Spleen (tissue), 11 donors: Measurements from ENCODE around the gene ZBTB7C. TPM values are rescaled to one million over a fixed set of nuclear protein-coding genes. Genes with fewer than 3 reads are reported as not detected.

Source experiments
- DNase-seq: peaks from one replicate; pipeline ENCODE4 v3.0.0-alpha.2; 2020
- H3K27ac ChIP-seq, 8 donors: fragments of 200-600 bp; sonication (generic) in 7 of 8; 1 replicate in 4 of 8; 2 replicates in 4 of 8; pipeline versions ENCODE4 v1.5.0 to v1.8.0; 2016 to 2021; ENCODE audit warnings: inconsistent platforms in 4 of 8, mild to moderate bottlenecking in 4 of 8, moderate library complexity in 1 of 8
- H3K27me3 ChIP-seq, 7 donors: fragments of 200-600 bp; sonication (generic) in 6 of 7; replicated peaks in 1 of 7; 1 replicate in 4 of 7; 2 replicates in 3 of 7; pipeline versions ENCODE4 v1.5.0 to v1.8.0; 2016 to 2021; ENCODE audit warnings: inconsistent platforms in 3 of 7, mild to moderate bottlenecking in 1 of 7
- H3K36me3 ChIP-seq, 6 donors: fragments of 200-600 bp; sonication (generic) in 5 of 6; 1 replicate in 4 of 6; 2 replicates in 2 of 6; pipeline versions ENCODE4 v1.5.0 to v1.8.0; 2016 to 2021; ENCODE audit warnings: inconsistent platforms in 2 of 6
- H3K4me1 ChIP-seq, 6 donors: fragments of 200-600 bp; sonication (generic) in 5 of 6; 1 replicate in 3 of 6; 2 replicates in 3 of 6; pipeline versions ENCODE4 v1.5.0 to v1.8.0; 2016 to 2021; ENCODE audit warnings: inconsistent platforms in 3 of 6
- H3K4me3 ChIP-seq, 8 donors: fragments of 200-600 bp; sonication (generic) in 7 of 8; 1 replicate in 4 of 8; 2 replicates in 4 of 8; pipeline versions ENCODE4 v1.5.0 to v1.8.0; 2016 to 2021; ENCODE audit warnings: inconsistent platforms in 4 of 8, mild to moderate bottlenecking in 4 of 8, moderate library complexity in 2 of 8
- H3K9me3 ChIP-seq, 8 donors: fragments of 200-600 bp; sonication (generic) in 7 of 8; 1 replicate in 4 of 8; 2 replicates in 4 of 8; pipeline versions ENCODE4 v1.5.0 to v1.8.0; 2016 to 2021; ENCODE audit warnings: inconsistent platforms in 4 of 8
- CTCF ChIP-seq, 11 experiments: fragments of 200-600 bp in 7 of 11; fragments of 450-650 bp in 4 of 11; sonication (generic) in 4 of 11; IDR thresholded peaks in 8 of 11; conservative IDR thresholded peaks in 3 of 11; 1 replicate in 7 of 11; 2 replicates in 4 of 11; pipeline versions ENCODE4 v1.4.0 to v1.8.0; 2016 to 2021; ENCODE audit warnings: antibody characterized with exemption in 11 of 11, inconsistent platforms in 4 of 11, mild to moderate bottlenecking in 1 of 11
- POLR2A ChIP-seq, 3 donors: fragments of 450-650 bp; IDR thresholded peaks; one replicate each; pipeline ENCODE4 v1.5.1; 2017; ENCODE audit warnings: antibody characterized with exemption in 3 of 3, mild to moderate bottlenecking in 1 of 3
- POLR2AphosphoS5 ChIP-seq, 3 donors: sonication (generic); formaldehyde crosslinking; IDR thresholded peaks; one replicate each; pipeline ENCODE4 v1.5.1; 2017; ENCODE audit warnings: antibody characterized with exemption in 3 of 3
- WGBS, 5 donors: extraction: QIAGEN DNeasy Blood & Tissue Kit in 3 of 5; methylation state at CpG; one replicate each; pipeline versions ENCODE4 v1.1.5 to v1.1.7; 2013 to 2018; 5-methylcytosine and 5-hydroxymethylcytosine counted together
- intact Hi-C: fragments of 100-400 bp; cut with DNase I; formaldehyde crosslinking; loops from one replicate; pipeline ENCODE4 v1.15.0; 2023; ENCODE audit warnings: low total_unique reads
- polyA plus RNA-seq, 3 donors: library from polyadenylated mRNA; stranded (reverse); fragments of 200-250 nt; gene quantifications; one replicate each; pipeline ENCODE4 v1.2.1, GENCODE V29; 2013
- total RNA-seq, 7 donors: library from RNA; depleted of rRNA in 3 of 7; stranded (reverse); fragments of >200 nt in 3 of 7; fragmentation: NEBNext Ultra II Directional in 4 of 7; extraction: Animal tissue kit (Norgen Biotek cat#: 25700) in 4 of 7; gene quantifications; one replicate each; pipeline versions ENCODE4 v1.1.0 to v1.2.1, GENCODE V29; 2016 to 2021
- donor health status: healthy with polysubstance abuse.
- donor health status: DM: no; HTN: no; CAD: no; lungs with moderate emphysema.
- donor health status: DM: no; HTN: no; CAD: no.
- donor health status: Bipolar disorder and iron deficiency.
- donor health status: healthy.
- donor health status: DM: no; HTN: no; CAD: no.
- donor health status: DM: yes; HTN: yes; CAD: no.

ZBTB7C gene
- total and polyA plus RNA-seq, 10 donors, result 1.00 to 64.2 (median 18.8) TPM

- intact Hi-C loops, result no loop called here
- TF ChIP-seq POLR2AphosphoS5 (IDR thresholded peaks at IDR 0.05) (no peak), CTCF (IDR thresholded peaks at IDR 0.05 in 8 of 11, conservative IDR thresholded peaks at IDR 0.05 in 3 of 11) (no peak), POLR2A (IDR thresholded peaks at IDR 0.05) (no peak)
- Histone ChIP-seq H3K9me3 (no peaks in the 10 kb centered on the region), H3K27ac (peak overlapping the region in 7 of 8 donors; percentile 26 to 78 (median 72)), H3K4me1 (peaks cover 2 to 81% (median 40%) of the 10 kb centered on the region in 6 donors), H3K36me3 (no peaks in the 10 kb centered on the region), H3K4me3 (peak overlapping the region; percentile 36 to 70 (median 43)), H3K27me3 (peaks cover 0 to 57% (median 25%) of the 10 kb centered on the region in 7 donors)
- peak; percentile 70 for DNase-seq
- WGBS, 5 donors, result 3 to 11% (median 4%) methylated on average over 8 to 51 of the region's 51 CpGs
Observed at GRCh38 chr18:48136827-48137373, 272.3 kb downstream of the ZBTB7C start.

- peaks cover 0 to 62% (median 25%) of the 10 kb centered on the region in 7 donors for H3K27me3 ChIP-seq
- intact Hi-C loops, result no loop called here
Observed at GRCh38 chr18:48136051-48136826, 272.9 kb downstream of the ZBTB7C start.

GRCh38 chr18:48135436-48135966 is 273.7 kb downstream of the ZBTB7C start:
- H3K4me1 ChIP-seq, result peaks cover 2 to 70% (median 38%) of the 10 kb centered on the region in 6 donors
- no peaks in the 10 kb centered on the region for H3K36me3 ChIP-seq
- no peak for TF ChIP-seq POLR2A (IDR thresholded peaks at IDR 0.05)
- TF ChIP-seq CTCF (IDR thresholded peaks at IDR 0.05 in 8 of 11, conservative IDR thresholded peaks at IDR 0.05 in 3 of 11), result no peak
- TF ChIP-seq POLR2AphosphoS5 (IDR thresholded peaks at IDR 0.05), result no peak
- H3K4me3 ChIP-seq, result peak overlapping the region; percentile 36 to 70 (median 43)
- H3K9me3 ChIP-seq, result no peaks in the 10 kb centered on the region
- peak; percentile 0 for DNase-seq
- H3K27me3 ChIP-seq, result peaks cover 0 to 64% (median 25%) of the 10 kb centered on the region in 7 donors
- 10 to 19% (median 10%) methylated on average over 14 of the region's 14 CpGs for WGBS, 5 donors
- intact Hi-C loops, result no loop called here
- H3K27ac ChIP-seq, result peak overlapping the region in 6 of 8 donors; percentile 69 to 78 (median 73)

More at GRCh38 chr18:48136051-48136826, 272.9 kb downstream of the ZBTB7C start:
- H3K36me3 ChIP-seq, result no peaks in the 10 kb centered on the region
- H3K9me3 ChIP-seq, result no peaks in the 10 kb centered on the region
- H3K27ac ChIP-seq, result peak overlapping the region in 7 of 8 donors; percentile 26 to 78 (median 72)
- TF ChIP-seq POLR2AphosphoS5 (IDR thresholded peaks at IDR 0.05) (peak in 1 of 3 donors; percentile 52), CTCF (IDR thresholded peaks at IDR 0.05 in 8 of 11, conservative IDR thresholded peaks at IDR 0.05 in 3 of 11) (no peak)
- DNase-seq, result peak; percentile 75
- H3K4me3 ChIP-seq, result peak overlapping the region; percentile 36 to 70 (median 43)
- peaks cover 2 to 74% (median 40%) of the 10 kb centered on the region in 6 donors for H3K4me1 ChIP-seq
- 1 to 4% (median 2%) methylated on average over 22 to 65 of the region's 65 CpGs for WGBS, 5 donors

GRCh38 chr18:48134609-48135008 is 274.6 kb downstream of the ZBTB7C start:
- 73 to 88% (median 84%) methylated on average over 4 to 5 of the region's 5 CpGs for WGBS, 5 donors
- H3K27me3 ChIP-seq, result peaks cover 0 to 62% (median 25%) of the 10 kb centered on the region in 7 donors
- intact Hi-C loops, result no loop called here

More at GRCh38 chr18:48134609-48135008, 274.6 kb downstream of the ZBTB7C start:
- H3K4me1 ChIP-seq, result peaks cover 0 to 64% (median 33%) of the 10 kb centered on the region in 6 donors
- H3K27ac ChIP-seq, result no peak overlapping the region
- no peaks in the 10 kb centered on the region for H3K9me3 ChIP-seq
- no peak overlapping the region for H3K4me3 ChIP-seq
- TF ChIP-seq POLR2AphosphoS5 (IDR thresholded peaks at IDR 0.05), result no peak
- no peak for TF ChIP-seq CTCF (IDR thresholded peaks at IDR 0.05 in 8 of 11, conservative IDR thresholded peaks at IDR 0.05 in 3 of 11)
- no peak for TF ChIP-seq POLR2A (IDR thresholded peaks at IDR 0.05)
- DNase-seq, result peak; percentile 44
- H3K36me3 ChIP-seq, result no peaks in the 10 kb centered on the region
